Loucy (cell line): ENCODE data around the gene PSMD11.
"Not testable (repeated sequence)": the region's sequence is repeated elsewhere in the genome, so short reads cannot be mapped to it uniquely, and the experiment has no call there.

ENCODE experiments used
- H2AFZ ChIP-seq: fragments of 200-600 bp; sonication (generic); 2 replicates; pipeline ENCODE4 v1.6.0; 2016; ENCODE audit warnings: antibody characterized with exemption, mild to moderate bottlenecking, low read length, moderate library complexity
- H3F3A ChIP-seq: fragments of 200-600 bp; 2 replicates; pipeline ENCODE4 v1.6.0; 2016; ENCODE audit warnings: antibody characterized with exemption, low read depth, mild to moderate bottlenecking
- H3K27me3 ChIP-seq: fragments of 200-600 bp; sonication (generic); 2 replicates; pipeline ENCODE4 v1.6.1; 2014; ENCODE audit warnings: low read length, mild to moderate bottlenecking; ENCODE audit not compliant: insufficient read depth, poor library complexity, severe bottlenecking
- H3K36me3 ChIP-seq: fragments of 200-600 bp; sonication (generic); 2 replicates; pipeline ENCODE4 v1.6.1; 2016; ENCODE audit warnings: low read length; ENCODE audit not compliant: insufficient read depth
- H3K4me1 ChIP-seq: fragments of 200-600 bp; sonication (generic); 2 replicates; pipeline ENCODE4 v1.5.1; 2014; ENCODE audit warnings: low read length, mild to moderate bottlenecking; ENCODE audit not compliant: insufficient read depth, poor library complexity, severe bottlenecking
- H3K4me2 ChIP-seq: fragments of 200-600 bp; sonication (generic); 2 replicates; pipeline ENCODE4 v1.6.0; 2014; ENCODE audit warnings: antibody characterized with exemption, low read length, low read depth, mild to moderate bottlenecking; ENCODE audit not compliant: poor library complexity, severe bottlenecking
- H3K4me3 ChIP-seq: fragments of 200-600 bp; sonication (generic); 2 replicates; pipeline ENCODE4 v1.5.1; 2014; ENCODE audit warnings: low read length, mild to moderate bottlenecking, mixed read lengths; ENCODE audit not compliant: poor library complexity, severe bottlenecking
- H3K79me2 ChIP-seq: fragments of 200-600 bp; sonication (generic); 2 replicates; pipeline ENCODE4 v1.6.1; 2014; ENCODE audit warnings: low read length; ENCODE audit not compliant: insufficient read depth
- H3K9ac ChIP-seq: fragments of 200-600 bp; sonication (generic); 2 replicates; pipeline ENCODE4 v1.6.0; 2014; ENCODE audit warnings: mild to moderate bottlenecking, low read depth, low read length, moderate library complexity; ENCODE audit not compliant: poor library complexity, severe bottlenecking
- H3K9me2 ChIP-seq: fragments of 200-600 bp; sonication (generic); replicated peaks from 2 replicates; pipeline ENCODE4 v1.6.1; 2016; ENCODE audit warnings: low read depth, low read length, mixed read lengths
- H3K9me3 ChIP-seq: fragments of 200-600 bp; sonication (generic); 2 replicates; pipeline ENCODE4 v1.6.1; 2014; ENCODE audit warnings: mild to moderate bottlenecking, antibody characterized with exemption, low read length, low read depth; ENCODE audit not compliant: insufficient read depth
- H4K20me1 ChIP-seq: fragments of 200-600 bp; sonication (generic); 2 replicates; pipeline ENCODE4 v1.6.0; 2014; ENCODE audit warnings: antibody characterized with exemption, low read length, mild to moderate bottlenecking; ENCODE audit not compliant: insufficient read depth, poor library complexity, severe bottlenecking
- CTCF ChIP-seq: fragments of 200-600 bp; sonication (generic); conservative IDR thresholded peaks from 2 replicates; pipeline ENCODE4 v1.5.1; 2014; ENCODE audit warnings: mild to moderate bottlenecking, antibody characterized with exemption, low read length
- EZH2phosphoT487 ChIP-seq: fragments of 200-600 bp; IDR thresholded peaks from 2 replicates; pipeline ENCODE4 v1.6.1; 2018; ENCODE audit warnings: antibody characterized with exemption, mild to moderate bottlenecking, moderate library complexity, borderline replicate concordance

The PSMD11 gene

GRCh38 chr17:32523017-32523680 is 78.8 kb downstream of the PSMD11 start:
- no peaks in the 10 kb centered on the region for H3F3A ChIP-seq
- no peak overlapping the region for H3K4me2 ChIP-seq
- H3K36me3 ChIP-seq: no peaks in the 10 kb centered on the region
- H3K9me3 ChIP-seq: no peaks in the 10 kb centered on the region
- no peaks in the 10 kb centered on the region for H3K9me2 ChIP-seq
- H3K4me1 ChIP-seq: peaks cover 10% of the 10 kb centered on the region
- no peak overlapping the region for H3K4me3 ChIP-seq
- H3K9ac ChIP-seq: no peak overlapping the region
- no peaks in the 10 kb centered on the region for H4K20me1 ChIP-seq
- H2AFZ ChIP-seq: no peak overlapping the region
- H3K79me2 ChIP-seq: no peaks in the 10 kb centered on the region
- H3K27me3 ChIP-seq: peaks cover 5% of the 10 kb centered on the region
- TF ChIP-seq CTCF (no peak), EZH2phosphoT487 (no peak)

- H3K36me3 ChIP-seq: no peaks in the 10 kb centered on the region
- H3K27me3 ChIP-seq: peaks cover 5% of the 10 kb centered on the region
- H3K9ac ChIP-seq: no peak overlapping the region
- H3K79me2 ChIP-seq: no peaks in the 10 kb centered on the region
- H3K4me1 ChIP-seq: peaks cover 8% of the 10 kb centered on the region
- no peak overlapping the region for H3K4me2 ChIP-seq
- TF ChIP-seq CTCF (no peak), EZH2phosphoT487 (no peak)
- H3K9me2 ChIP-seq: no peaks in the 10 kb centered on the region
- H2AFZ ChIP-seq: no peak overlapping the region
- no peaks in the 10 kb centered on the region for H3F3A ChIP-seq
- no peaks in the 10 kb centered on the region for H3K9me3 ChIP-seq
- H4K20me1 ChIP-seq: no peaks in the 10 kb centered on the region
- no peak overlapping the region for H3K4me3 ChIP-seq
Measured at GRCh38 chr17:32523827-32524552, 79.7 kb downstream of the PSMD11 start.

GRCh38 chr17:32524553-32524880 is 80.2 kb downstream of the PSMD11 start:
- not testable (repeated sequence) for H4K20me1 ChIP-seq, H3K27me3 ChIP-seq, H3K9me2 ChIP-seq, H3K36me3 ChIP-seq, H3K9ac ChIP-seq, H3F3A ChIP-seq, H3K9me3 ChIP-seq, H3K4me3 ChIP-seq, H3K79me2 ChIP-seq, H3K4me1 ChIP-seq, H2AFZ ChIP-seq, H3K4me2 ChIP-seq

- H3K79me2 ChIP-seq: no peaks in the 10 kb centered on the region
- no peak overlapping the region for H2AFZ ChIP-seq
- H3K27me3 ChIP-seq: peaks cover 1% of the 10 kb centered on the region
- H4K20me1 ChIP-seq: no peaks in the 10 kb centered on the region
- H3K4me1 ChIP-seq: no peaks in the 10 kb centered on the region
- no peaks in the 10 kb centered on the region for H3K9me3 ChIP-seq
- H3K4me3 ChIP-seq: no peak overlapping the region
- H3K9me2 ChIP-seq: no peaks in the 10 kb centered on the region
- H3K9ac ChIP-seq: no peak overlapping the region
- no peaks in the 10 kb centered on the region for H3K36me3 ChIP-seq
- H3K4me2 ChIP-seq: no peak overlapping the region
- TF ChIP-seq CTCF (no peak), EZH2phosphoT487 (no peak)
- no peaks in the 10 kb centered on the region for H3F3A ChIP-seq
Measured at GRCh38 chr17:32525122-32525521, 80.8 kb downstream of the PSMD11 start.
